Germinal center (tissue), 1 donor: Measurements from ENCODE around the gene DEGS2.

Experiments
- DNase-seq: peaks from one replicate; pipeline ENCODE4 v3.0.0; 2012; ENCODE audit warnings: mixed read lengths, low spot score

The DEGS2 gene

GRCh38 chr14:100147691-100148464 is 11.6 kb downstream of the DEGS2 start:
- no peak for DNase-seq

DNA sequence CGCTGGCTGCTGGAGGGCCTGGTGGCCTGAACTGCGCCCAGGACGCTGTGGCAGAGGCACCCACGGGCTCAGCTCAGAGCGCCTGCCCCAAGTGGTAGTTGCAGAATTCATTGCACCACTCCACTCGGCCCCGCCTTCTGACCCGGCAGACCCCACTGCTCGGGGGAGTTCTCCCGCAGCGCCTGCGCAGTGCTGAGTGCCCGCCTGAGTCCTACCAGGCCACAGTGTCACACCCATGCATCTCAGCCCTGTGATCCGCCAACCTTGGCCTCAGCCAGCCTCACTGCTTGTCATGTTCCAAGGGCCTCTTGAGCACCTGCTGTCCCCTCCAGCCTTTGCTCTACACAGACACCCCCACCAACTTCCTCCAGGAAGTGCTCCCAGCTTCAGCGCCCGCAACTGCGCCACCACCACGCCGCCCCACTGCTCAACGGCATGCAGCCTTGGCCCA is 12.2 kb downstream of the DEGS2 start:
- peak; percentile 78 for DNase-seq

DNA sequence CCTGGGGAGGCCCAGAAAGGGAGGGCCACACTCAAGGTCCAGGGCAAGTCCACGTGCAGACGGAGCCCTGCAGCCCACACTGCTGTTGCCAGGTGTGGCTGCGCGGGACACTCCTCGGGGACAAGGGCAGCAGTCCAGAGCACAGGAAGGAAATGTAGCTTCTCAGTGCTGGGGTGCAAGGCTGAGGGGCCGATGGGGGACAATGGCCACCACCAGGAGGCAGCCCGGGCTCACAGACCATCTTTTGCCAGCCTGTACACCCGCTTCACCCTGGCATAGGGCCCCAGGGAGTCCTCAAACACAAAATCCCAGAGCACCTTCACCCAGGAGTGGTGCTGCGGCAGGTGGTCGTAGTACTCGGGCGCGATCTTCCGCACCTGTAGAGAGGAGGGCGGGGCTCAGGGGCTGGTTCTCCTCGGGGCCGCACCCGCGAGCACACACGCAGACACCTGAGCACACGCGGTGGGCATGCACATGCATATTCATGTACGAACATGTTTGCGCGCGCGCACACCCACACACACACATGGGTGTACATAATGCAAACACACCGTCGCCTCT is 12.8 kb downstream of the DEGS2 start:
- no peak for DNase-seq

GRCh38 chr14:100145682-100146464 is 13.6 kb downstream of the DEGS2 start:
- DNase-seq, result no peak

- DNase-seq, result no peak
Measured at GRCh38 chr14:100144996-100145646, 14.3 kb downstream of the DEGS2 start.

DNA sequence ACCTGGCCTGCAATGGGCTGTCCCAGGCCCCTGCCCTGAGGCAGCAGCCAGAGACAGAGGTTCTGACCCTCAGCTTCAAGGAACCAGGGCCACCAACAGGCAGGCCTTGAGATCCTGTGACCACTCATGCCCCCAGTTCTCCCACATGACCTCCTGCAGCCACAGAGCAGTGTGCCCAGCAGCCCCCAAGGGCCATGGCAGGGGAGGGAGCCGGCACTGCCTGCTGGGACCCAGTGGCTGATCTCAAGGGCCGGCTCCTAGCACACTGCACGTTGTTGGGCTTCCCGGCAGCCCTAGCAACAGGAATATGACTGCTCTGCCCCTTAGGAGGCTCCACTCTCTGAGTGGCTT is 14.8 kb downstream of the DEGS2 start:
- DNase-seq, result no peak

GRCh38 chr14:100143934-100144333 is 15.5 kb downstream of the DEGS2 start:
- DNase-seq, result no peak

DNA sequence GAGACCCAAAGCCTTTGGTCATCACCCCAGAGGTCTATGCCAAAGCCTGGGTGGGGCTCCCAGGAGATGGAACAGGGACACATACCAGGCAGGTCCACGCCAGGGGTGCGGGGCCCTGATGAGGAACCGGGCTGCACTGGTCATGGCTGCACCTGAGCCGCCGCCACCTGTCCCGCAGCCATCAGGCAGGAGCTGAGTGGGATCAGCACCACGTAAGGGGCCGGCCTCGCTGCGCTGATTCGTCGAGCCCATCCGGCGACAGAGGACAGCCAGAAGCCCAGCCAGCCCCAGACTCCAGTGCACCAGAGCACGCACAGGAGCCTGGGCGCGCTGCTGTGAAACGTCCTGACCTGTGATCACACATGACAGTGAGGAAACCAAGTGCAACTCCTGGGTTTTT is 15.9 kb downstream of the DEGS2 start:
- no peak for DNase-seq

DNA sequence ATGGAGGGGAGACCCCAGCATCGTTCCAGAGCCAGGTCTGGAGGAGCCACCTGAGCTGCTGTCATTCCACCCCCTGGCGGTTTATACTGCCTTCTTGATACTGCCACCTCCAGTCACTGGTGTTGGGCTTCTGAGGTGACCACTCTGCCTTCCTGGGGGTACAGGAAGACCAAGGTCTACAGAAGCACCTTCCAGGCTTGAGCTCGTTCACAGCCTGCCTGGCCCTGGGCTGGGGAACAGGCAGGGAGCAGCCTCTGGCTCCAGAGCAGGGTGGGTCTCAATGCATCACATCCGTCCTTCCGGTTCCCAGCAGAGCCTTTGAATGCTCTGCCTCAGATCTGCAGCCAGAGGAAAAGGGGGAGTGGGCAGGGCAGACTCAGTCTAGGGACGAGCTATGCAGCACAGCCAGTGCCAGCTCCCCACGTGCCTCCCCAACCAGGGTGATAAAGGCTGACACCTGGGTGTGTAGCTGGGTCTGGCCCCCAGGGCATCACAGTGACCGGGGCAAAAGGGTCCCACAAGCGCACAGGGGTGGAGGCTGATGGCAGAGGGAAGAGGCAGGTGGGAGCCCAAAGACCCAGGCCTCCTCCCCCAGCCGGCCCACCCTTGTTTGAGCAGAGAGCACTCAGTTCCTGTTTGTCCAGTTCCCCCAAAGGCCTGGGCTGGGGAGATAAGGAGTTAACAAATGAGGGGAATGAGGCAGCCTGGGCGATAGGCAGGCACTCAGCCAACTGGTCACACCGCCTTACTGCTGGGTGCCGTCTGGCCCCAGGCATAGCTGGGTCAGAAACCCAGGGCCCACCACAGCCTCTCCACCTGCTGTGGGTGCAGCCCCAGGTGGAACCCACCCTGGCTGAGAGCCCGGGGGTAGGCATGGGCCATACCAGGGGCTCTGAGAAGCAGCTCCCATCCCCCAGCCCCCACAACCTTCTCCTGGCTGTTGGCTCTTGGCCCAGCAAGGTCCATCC is 17.1 kb downstream of the DEGS2 start:
- no peak for DNase-seq

DNA sequence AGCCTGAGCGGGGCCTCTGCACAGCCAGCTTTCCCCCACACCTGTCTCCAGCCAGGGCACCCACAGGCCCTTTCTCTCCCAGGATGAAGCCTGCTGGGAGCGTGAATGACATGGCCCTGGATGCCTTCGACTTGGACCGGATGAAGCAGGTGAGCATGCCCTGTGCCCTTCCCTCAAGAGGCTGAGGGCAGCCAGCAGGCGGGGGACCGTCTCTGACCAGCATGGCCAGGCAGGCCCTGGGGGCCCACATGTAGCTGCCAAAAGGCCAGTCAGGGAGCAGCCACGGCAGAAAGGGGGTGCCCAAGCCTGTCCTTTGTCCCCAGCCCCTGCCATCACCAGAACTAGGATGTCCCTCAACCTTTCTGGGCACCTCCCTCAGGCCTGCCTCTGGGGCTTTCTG is 18.3 kb downstream of the DEGS2 start:
- DNase-seq, result no peak

GRCh38 chr14:100140452-100141078 is 18.9 kb downstream of the DEGS2 start:
- DNase-seq, result no peak

DNA sequence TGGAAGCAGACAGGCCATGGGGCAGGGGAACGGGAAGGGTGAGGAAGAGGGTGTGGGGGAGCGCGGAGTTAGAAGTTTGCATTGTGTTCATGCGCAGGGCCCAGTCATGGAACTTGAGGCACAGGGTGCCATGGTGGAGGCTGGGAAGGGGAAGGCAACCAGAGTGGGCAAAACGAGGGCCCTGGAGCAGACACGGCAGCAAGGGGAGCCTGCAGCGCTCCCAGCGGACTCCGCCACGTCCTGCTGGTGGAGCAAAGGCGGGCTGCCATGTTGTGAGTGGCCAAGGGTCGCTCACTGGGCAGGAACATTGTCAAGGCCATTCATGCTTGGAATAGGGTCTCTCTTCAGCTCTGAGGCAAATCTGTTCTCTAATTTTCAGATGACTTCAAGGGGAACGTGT is 20.5 kb downstream of the DEGS2 start:
- no peak for DNase-seq

- DNase-seq, result no peak
Measured at GRCh38 chr14:100138082-100138787, 21.2 kb downstream of the DEGS2 start.

DNA sequence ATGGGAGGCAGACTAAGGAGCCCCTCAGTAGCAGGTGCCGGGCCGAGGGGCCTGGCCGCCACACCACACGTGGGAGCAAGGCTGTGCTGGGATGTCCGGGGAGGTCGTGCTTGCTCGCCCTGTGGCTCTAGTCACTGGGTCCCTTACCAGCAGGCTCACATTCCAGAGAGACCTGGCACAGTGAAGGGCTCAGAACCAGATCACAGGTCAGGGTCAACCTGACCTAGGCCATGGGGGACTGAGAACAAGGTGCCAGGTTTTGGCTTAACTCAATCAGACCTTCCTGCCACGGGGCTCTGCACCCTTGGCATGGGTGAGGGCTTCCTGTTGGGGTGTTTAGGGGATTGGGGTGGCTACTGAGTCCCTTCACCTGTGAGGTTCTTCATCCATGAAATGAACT is 22.3 kb downstream of the DEGS2 start:
- DNase-seq, result no peak

GRCh38 chr14:100135784-100136183 is 23.7 kb downstream of the DEGS2 start:
- no peak for DNase-seq

DNA sequence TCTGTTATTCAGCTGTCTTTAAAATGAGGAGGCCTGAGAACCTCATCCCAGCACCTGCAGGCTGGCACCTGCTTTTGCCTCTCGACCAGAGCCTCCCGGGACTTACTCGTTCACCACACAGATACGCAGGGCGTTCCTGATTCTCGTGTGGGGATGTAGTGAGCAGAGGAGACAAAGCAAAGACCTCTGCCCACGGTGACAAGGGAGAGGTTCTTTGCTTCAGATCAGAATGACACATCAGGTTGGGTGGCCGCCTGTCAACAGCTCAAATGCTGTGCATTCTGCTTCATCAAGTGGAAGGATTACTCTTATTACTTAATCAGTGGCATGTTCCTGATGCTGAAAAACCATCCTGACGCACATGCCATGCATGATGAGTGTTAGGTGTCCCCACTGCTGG is 24.4 kb downstream of the DEGS2 start:
- no peak for DNase-seq

DNA sequence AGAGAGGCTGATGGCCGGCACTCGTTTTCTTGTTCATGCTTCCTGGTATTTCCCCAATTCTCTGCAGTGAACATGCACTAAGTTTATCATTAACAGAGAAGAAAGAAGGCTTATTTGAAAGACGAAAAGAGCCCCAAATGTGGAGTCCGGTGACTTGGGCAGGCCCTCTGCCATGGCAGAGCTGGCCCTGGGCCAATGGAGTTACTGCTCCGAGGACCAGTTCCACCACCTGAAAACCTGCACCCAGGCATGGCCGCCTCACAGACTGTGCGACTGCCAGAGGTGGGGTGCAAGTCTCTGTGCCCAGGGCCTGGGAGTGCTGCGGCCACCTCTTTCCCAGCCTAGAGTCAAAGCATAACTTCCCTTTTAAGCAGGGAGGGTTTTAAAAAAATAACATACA is 24.9 kb downstream of the DEGS2 start:
- DNase-seq, result no peak

DNA sequence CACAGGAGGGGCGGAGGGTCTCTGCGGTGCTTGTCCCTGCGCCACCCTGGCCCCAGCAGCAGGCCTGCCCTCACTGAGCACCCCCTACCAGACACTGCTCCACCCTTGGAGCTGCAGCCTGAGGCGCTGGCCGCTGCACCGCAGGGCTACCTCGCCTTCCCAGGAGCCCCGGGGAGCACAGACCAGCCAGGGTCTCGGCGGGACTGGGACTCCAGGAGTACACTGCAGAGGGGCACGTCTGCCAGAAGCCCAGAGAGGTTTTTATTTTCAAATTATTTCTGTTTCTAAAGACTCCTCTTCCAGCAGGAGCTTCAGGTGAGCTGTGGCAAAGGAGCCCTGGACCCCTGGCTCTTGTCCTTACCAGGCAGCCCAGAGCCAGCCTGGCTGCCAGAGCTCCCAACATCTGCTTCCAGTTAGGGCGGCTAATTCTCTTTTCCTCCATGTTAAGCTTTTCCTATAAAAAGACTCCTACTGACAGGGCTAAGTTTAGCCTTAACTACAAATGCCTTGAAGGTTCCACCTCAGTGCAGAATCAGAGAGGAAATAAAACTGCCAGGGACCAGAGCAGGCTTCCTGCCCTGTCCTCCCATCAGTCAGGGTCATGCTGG is 26.4 kb downstream of the DEGS2 start:
- DNase-seq, result no peak

GRCh38 chr14:100132161-100132902 is 27.1 kb downstream of the DEGS2 start:
- no peak for DNase-seq
